Right lobe of liver (tissue), 4 donors: ENCODE results near the gene CAMTA1.

Experiments
- POLR2A ChIP-seq: fragments of 450-650 bp; IDR thresholded peaks from one replicate; pipeline ENCODE4 v1.6.1; 2017; ENCODE audit warnings: antibody characterized with exemption, mild to moderate bottlenecking
- TF ChIP-seq, protein P1 (sequence below), 4 donors: fragments of 200-600 bp in 3 of 4; fragments of 450-650 bp in 1 of 4; IDR thresholded peaks; one replicate each; pipeline versions ENCODE4 v1.5.1 to v1.8.0; 2016 to 2022; ENCODE audit warnings: antibody characterized with exemption in 4 of 4, mild to moderate bottlenecking in 2 of 4
- donor health status: DM: no; HTN: no; CAD: no.
- donor health status: DM: no; HTN: no; CAD: no.
- donor health status: DM: no; HTN: yes; CAD: no.

DNA sequence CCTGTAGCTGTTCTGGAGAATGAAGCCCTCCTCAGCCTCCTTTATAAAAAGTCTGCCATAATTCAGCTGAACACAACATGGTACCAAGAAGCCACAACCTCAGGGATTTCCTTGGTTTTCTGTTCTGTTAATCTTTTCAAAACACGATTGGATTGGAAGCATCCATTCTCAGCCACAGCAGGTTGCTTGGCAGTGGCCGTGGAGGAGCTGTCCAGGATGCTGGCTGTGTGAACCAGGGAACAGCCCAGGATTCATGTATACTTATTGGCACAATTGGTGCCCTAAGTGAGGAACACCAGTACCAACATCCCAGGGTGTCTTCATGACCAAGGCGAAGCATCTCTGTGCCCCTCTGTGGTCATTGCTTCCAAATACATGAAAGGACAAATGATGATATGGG is 393.5 kb downstream of the CAMTA1 start:
- TF ChIP-seq, protein P1, sequence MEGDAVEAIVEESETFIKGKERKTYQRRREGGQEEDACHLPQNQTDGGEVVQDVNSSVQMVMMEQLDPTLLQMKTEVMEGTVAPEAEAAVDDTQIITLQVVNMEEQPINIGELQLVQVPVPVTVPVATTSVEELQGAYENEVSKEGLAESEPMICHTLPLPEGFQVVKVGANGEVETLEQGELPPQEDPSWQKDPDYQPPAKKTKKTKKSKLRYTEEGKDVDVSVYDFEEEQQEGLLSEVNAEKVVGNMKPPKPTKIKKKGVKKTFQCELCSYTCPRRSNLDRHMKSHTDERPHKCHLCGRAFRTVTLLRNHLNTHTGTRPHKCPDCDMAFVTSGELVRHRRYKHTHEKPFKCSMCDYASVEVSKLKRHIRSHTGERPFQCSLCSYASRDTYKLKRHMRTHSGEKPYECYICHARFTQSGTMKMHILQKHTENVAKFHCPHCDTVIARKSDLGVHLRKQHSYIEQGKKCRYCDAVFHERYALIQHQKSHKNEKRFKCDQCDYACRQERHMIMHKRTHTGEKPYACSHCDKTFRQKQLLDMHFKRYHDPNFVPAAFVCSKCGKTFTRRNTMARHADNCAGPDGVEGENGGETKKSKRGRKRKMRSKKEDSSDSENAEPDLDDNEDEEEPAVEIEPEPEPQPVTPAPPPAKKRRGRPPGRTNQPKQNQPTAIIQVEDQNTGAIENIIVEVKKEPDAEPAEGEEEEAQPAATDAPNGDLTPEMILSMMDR (IDR thresholded peaks at IDR 0.05): no peak
- TF ChIP-seq POLR2A: no peak
